HG03439 (cell line): ENCODE results near the gene COL6A1.
"Not testable (repeated sequence)": the region's sequence is repeated elsewhere in the genome, so short reads cannot be mapped to it uniquely, and the experiment has no call there.

Experiments used
- ATAC-seq: cut with Tn5 transposase; IDR thresholded peaks from one replicate; pipeline ENCODE4 v1.9.1; 2021; ENCODE audit warnings: mild to moderate bottlenecking, moderate library complexity; ENCODE audit not compliant: unreplicated experiment

COL6A1 gene

DNA sequence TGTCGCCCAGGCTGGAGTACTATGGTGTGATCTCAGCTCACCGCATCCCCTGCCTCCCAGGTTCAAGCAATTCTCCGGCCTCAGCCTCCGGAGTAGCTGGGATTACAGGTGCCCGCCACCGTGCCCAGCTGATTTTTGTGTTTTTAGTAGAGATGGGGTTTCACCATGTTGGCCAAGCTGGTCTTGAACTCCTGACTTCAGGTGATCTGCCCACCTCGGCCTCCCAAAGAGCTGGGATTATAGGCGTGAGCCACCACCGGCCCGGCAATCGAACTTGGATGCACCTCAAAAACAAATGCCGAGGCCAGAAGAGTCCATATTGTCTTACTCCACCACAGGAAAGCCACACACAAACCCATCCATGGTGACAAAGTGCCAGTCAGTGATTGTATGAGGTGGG, 65.3 kb downstream of the COL6A1 start:
- not testable (repeated sequence) for ATAC-seq

DNA sequence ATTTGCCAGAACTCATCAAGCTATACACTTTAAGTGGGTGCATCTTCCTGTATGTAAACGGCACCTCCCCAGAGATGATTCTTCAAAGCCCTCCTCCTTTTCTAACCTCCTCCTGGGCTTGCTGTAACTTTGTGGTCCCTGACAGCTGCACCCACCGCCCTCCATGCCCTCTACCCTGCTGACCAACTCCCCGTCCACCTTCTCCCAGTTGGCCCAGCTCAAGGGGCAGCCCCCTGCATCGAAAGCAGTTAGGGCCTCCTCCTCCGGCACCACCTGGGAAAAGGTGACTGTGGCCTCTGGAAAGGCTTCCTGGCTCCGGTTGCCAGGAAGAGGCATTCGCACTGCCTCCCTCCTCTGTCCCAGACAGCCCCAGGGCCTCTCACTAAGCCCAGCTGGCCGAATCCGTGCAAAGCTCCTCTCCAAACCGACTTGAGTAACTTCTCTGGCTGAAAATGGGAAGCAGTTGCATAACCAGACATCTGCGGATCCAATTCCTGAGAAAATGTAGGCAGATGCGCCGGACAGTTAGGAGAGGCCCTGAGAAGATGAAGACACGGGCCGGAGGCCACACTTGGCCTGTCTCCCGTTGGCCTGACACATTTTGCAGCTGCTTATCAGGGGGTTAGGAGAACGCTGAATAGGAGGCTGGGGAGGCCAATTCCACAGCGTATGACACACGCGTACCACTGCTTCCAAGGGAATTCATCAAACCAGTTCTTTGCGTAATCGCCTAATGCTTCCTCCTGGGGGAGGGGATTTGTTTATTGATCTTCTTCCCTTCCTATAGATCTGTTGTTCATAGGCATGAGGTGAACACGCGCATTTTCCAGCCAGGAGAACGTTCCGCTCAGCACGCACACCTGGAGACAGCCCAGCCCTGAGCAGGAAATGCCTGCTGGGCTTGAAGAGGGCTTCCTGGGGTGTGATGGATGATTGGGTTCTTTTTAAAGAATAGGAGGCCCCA, 67.6 kb downstream of the COL6A1 start:
- no peak for ATAC-seq

DNA sequence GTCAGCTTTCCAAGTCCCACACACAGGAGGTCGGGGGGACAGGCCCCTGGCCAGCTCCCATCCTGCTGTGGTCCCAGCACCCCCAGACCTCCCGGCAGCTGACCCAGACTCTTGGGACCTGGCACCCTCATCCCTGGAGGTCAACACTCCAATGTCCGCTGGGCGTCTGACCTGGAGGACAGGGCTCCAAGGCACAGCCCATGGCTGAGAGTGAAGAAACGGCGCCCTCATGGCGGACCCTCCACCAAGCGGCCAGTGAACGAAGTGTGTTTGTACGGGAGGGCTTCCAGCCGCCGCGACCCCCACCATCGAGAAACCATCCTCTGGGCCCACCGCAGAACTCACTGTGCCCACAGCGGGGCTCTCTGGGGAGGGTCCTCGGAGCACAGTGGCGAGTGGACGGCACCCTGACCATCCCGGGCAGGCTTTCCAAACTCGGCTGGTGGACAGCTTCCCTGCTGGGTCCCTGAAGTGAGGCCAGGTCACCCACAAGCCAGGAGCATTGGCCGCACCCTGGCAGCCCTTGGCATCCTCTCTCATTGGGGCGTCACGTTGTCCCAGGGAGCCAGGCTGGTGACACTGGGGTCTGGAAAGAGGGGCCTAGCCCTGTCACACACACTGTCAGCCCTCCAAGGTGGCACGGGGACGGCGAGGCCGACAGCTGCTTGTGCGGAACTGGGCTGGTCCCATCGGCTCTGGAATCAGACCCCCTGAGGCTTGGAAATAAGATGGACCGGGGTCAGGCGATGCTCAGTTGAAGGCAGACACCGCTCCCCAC, 68.5 kb downstream of the COL6A1 start:
- no peak for ATAC-seq

DNA sequence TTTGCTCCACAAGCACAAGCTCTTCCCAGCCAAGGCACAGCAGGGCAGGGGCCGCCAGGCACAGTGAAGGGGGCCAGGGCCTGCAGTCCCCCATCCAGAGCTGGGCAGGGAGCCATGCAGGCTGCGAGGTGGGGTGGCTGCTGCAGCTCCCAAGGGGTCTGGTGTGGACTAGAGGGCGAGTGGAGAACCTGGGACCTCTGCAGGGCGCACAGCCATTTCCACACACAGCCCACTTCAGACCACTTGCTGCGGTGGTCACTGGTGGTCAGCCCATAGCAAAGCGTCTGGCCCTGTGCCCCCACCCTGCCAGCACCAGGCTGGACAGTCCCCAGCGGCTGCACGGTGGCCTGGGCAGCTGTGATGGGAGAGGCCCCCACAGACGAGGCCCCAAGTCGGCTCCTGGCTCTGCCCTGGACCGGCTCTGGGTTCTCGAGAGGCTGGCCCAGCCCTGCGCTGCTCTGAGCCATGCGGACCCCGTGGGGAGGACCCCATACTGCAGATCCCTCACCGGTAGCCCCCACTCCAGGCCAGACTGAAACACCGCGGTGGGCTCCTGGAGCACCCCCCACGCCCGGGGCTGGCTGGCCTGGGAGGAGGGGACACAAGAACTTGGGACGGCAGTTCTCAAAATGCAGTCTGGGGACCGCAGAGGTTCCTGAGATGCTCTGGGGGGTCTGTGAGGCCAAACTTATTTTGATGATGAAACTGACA, 69.3 kb downstream of the COL6A1 start:
- no peak for ATAC-seq

DNA sequence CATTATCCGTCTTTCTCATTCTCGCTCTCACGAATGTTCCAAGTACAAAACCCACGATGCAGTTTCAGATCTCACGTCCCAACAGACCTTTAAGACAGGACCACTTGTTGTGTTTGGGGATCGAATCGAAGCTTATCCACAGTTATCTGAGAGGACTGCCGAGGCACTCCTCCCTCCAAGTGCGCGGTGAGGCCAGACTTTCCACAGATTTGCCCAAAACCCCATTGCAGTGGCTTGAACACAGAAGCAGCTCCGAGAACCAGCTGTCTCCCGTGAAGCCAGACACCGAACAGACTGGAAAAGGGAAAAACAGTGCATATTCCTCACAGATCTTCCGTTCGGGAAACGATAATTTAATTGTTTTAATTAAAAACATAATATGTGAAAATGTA, 69.8 kb downstream of the COL6A1 start:
- no peak for ATAC-seq

DNA sequence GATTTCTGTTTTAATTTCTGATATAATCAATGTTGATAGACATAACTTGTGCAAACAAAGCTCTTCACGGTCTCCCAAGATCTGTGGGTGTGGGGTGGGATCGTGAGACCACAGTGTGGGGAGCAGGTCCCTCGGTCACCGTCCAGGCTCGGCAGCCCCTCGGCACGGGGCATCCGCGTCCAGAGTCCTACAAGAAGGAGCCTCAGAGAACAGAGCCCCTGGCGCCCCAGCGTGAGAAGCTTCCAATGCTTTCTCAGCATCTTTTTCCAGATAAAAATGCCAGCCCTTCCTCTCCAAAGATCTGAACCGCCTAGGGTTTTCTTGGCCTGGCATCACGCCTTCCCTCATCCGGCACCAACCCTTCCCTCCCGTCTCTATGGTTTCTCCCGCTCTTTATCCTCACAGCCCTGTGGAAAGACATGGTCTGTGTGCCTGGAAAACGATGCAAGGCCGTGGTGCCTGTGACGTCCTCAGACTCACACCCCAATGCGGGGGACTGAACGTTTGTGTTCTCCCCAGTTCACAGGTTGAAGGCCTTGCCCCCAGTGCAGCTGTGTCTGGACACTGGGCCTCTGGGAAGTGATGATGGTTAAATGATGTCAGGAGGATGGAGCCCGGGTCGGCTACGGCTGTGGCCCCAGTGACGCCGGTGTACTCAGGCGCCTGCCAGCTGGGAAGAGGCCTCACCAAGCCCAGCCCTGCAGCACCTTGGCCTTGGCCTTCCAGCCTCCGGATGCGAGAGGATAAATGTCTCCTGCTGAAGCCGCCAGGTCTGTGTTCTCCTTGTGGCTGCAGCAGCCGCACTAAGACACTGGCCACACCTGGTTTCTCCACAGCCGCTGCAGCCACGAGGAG, 70.5 kb downstream of the COL6A1 start:
- ATAC-seq = no peak

DNA sequence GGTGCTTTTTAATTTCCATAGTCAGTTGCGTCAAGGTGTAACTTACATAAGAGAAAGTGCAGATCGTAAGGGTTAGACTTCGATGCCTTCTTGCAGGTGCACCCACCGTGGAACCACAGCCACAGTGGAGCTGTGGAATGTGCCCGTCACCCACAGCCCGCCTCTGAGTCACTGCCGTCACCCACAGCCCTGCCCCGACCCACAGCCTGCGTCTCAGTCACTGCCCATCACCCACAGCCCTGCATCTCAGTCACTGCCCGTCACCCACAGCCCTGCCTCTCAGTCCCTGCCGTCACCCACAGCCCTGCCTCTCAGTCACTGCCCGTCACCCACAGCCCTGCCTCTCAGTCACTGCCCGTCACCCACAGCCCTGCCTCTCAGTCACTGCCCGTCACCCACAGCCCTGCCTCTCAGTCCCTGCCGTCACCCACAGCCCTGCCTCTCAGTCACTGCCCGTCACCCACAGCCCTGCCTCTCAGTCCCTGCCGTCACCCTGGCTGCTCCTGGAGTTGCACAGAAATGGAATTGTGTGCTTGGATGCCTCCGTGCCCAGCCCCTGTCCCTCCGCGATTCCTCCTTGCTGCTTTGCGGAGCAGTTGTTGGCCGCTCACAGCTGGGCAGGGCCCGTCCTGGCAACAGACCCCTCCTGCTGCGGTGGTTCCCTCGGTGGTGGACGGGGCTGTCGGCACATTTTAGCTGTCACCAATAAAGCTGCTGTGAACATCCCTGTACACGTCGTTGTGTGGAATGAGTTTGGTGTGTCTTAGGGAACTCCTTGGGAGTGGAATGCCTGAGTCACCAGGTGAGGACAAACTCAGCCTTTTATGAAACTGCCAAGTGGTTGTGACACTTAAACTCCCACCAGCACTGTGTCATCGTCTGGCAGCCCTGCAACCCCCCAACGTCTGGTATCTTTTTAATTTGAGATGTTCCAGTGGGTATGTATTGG, 71.4 kb downstream of the COL6A1 start:
- no peak for ATAC-seq

DNA sequence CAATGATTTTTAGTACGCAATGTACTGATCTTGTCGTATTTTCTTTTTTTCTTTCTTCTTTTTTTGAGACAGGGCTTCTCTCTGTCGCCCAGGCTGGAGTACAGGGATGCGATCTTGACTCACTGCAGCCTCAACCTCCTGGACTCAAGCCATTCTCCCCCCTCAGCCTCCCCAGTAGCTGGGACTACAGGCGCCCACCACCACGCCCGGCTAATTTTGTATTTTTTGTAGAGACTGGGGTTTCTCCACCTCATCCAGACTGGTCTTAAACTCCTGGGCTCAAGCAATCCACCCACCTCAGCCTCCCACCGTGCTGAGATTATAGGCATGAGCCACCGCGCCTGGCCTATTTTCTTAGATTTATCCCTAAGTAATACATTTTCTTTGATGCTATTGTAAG, 72.5 kb downstream of the COL6A1 start:
- no peak for ATAC-seq

DNA sequence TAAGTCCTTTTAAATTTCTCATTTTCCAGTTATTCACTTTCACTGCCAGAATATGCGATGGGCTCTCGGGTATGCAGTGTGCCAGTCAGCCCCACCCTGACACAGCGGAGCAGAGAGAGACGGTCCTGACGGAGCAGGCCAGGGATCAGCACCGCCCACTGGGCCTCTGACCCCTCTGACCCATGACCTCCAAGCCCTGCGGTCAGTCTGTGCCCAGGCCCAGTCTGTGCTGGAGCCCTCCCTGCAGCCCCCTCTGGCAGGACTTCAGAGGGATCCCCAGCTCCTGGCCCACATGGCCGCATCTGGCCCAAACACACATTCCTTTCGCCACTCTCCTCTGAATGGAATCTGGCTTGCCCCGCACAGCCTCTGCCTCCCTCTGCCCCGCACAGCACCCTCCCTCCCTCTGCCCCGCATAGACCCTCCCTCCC, 72.9 kb downstream of the COL6A1 start:
- no peak for ATAC-seq
